ENCODE measurements around the gene RASL11A.
"Not testable (repeated sequence)": the region's sequence is repeated elsewhere in the genome, so short reads cannot be mapped to it uniquely, and the experiment has no call there.

The RASL11A gene, protein sequence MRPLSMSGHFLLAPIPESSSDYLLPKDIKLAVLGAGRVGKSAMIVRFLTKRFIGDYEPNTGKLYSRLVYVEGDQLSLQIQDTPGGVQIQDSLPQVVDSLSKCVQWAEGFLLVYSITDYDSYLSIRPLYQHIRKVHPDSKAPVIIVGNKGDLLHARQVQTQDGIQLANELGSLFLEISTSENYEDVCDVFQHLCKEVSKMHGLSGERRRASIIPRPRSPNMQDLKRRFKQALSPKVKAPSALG

DNA sequence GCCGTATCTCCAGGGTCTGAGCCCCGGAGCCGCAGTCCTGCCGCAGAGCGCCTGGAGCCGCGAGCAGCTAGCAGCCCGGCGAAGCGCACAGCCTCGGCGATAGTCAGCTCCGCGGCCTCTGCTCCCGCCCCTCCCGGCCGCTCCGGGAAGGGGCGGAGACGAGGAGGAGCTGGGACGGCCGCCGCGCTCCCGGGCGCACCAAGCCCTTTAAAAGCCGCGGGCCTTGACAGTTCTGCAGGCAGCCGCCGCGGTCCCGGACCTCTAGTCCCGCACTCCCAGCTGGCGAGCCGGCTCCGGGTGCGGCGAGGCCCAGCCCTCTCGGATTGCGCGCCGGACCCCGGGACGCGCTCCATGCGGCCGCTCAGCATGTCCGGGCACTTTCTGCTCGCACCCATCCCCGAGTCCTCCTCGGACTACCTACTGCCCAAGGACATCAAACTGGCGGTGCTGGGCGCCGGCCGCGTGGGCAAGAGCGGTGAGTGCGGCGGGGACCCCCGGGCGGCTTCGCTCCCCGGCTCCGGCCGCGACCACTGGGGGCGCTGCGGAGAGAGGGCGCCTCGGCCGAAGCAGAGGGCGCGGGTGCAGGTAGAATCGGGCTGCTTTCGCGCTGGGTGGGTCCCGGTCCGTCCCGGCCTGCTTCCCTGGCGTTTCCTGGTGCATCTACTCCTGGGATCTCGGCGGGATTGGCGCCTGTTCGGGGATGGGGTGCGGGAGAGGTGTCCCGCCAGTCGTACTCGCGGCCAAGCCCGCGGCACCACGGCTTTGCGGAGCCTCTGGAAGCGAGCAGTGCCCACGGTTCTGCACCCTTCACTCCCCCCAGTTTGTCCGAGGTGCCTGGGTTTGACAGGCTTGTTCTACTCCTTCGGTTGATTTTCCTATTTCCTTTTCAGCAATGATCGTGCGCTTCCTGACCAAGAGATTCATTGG, at the start of gene RASL11A:
Gene RASL11A, plus strand, starts transcription at position 237 of the 927 bp plus-strand sequence. Its CDS starts 115 bp downstream, at position 352.
- peak; percentile 87 for DNase-seq (ENCODE audit: low spot score)

DNA sequence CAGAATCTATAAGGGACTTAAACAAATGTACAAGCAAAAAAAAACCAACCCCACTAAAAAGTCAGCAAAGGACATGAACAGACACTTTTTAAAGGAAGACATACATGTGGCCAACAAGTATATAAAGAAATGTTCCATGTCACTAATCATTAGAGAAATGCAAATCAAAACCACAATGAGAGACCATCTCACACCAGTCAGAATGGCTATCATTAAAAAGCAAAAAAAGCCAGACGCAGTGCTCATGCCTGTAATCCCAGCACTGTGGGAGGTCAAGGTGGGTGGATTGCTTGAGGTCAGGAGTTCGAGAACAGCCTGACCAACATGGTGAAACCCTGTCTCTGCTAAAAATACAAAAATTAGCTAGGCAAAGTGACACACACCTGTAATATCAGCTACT, 48.5 kb upstream of the RASL11A start:
- DNase-seq (ENCODE audit: low spot score) = not testable (repeated sequence)

DNA sequence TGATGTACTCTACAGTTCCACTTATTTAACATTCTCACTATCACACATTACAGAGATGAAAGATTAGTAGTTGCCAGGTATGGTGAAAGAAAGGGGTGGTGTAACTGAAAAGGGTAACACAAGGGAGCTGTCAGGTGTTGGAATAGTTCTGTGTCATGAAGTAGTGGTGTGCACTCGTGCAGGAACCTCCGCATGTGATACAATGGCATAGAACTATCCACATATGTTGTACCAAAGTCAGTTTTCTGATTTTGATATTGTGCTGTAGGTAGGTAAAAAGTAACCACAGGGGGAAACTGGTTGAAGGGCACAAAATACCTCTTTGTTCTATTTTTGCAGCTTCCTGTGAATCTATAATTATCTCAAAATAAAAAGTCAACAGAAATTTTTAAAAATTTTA, 43.6 kb upstream of the RASL11A start:
- no peak for DNase-seq (ENCODE audit: low spot score)

DNA sequence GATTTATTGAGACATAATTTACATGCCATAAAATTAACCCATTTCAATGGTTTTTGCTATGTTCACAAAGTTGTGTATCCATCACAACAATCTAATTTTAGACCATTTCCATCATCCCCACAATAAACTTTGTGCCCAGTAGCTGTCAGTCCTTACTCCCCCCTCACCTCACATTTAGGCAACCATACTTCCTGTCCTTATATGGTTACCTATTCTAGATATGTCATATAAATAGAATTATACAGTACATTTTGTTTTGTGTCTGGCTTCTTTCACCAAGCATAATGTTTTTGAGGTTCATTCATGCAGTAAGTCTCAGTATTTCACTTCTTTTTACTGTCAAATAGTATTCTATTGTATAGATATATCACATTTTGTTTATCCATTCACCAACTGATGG, 42.5 kb upstream of the RASL11A start:
- DNase-seq (ENCODE audit: low spot score) = no peak

DNA sequence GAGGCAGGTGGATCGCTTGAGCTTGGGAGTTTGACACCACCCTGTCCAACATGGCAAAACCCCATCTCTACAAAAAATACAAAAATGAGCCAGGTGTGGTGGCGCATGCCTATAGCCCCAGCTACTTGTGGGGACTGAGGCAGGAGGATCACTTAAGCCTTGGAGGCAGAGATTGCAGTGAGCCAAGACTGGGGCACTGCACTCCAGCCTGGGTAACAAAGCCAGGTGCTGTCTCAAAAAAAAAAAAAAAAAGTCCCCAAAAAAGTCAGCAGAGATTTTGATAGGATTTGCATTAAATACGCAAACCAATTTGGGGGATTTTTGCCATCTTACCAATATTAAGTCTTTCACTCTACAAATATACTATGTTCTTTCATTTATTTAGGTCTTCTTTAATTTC, 41.0 kb upstream of the RASL11A start:
- no peak for DNase-seq (ENCODE audit: low spot score)

DNA sequence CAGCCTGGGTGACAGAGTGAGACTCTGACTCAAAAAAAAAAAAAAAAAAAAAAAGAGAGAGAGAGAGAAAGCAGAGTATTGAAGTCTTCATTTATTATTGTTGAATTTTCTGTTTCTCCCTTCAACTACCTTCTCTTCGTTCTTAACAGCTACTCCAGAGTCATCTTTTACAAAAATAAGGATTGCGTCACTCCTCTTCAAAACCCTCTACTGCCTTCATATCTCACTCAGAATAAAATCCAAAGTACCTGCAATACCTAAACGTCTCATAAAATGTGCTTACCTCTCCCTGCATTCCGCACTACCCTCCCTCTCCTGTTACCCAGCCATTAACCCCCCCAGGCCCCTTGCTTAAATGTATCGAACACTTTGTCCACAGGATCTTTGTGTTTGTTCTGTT, 36.7 kb upstream of the RASL11A start:
- no peak for DNase-seq (ENCODE audit: low spot score)

DNA sequence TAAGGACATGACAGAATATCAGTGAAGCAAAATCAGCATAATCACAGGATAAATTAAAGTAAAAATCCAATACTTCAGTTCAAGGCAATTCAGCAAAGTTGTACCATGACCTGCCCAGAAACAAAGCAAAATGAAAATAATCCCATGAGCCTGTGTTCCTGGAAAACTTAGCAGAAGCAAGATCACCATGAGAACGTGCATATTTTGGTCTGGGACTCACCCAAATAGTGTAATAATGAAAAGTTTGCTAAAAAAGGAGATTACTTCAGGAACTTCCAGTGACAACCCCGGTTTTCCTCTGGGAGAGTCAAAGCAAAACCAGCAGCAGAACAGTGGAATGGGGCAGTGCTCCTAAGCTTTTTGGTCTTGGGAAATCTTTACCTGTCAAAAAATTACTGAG, 34.2 kb upstream of the RASL11A start:
- no peak for DNase-seq (ENCODE audit: low spot score)

DNA sequence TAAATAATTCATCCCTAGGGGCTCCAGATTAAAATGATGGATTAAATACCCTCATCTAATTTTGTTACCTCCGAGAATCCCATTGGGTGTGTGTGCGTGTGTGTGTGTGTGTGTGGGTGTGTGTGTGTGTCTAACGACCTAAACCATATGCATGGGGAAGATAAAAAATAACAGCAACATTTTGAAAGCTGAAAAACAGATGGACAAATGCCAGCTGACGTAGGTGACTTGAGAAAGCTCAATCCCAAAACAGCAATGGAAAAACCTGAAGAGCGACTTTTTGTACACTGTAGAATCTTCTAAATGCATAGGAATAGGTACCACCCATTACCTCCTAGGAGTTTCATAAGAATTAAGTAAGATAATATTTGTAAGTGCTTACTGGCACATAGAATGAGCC, 27.9 kb upstream of the RASL11A start:
- no peak for DNase-seq (ENCODE audit: low spot score)

DNA sequence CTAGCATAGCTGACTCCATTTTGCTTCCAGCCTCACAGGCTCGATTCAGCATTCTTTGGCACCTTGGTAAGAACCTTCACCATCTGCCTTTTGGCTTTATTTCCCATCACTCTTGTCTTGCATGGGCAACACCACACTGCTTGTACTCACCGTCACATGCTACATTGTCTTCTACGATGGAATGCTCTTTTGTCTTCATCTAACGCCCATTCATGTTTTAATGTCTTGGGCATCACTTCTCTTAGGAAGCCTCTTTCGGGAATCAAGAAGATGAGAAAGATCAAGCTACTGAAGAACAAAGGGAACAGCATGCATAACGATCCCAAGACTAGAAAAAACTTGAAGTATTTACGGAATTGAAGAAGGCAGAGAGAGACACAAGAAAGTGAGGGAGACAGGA, 25.0 kb upstream of the RASL11A start:
- no peak for DNase-seq (ENCODE audit: low spot score)

DNA sequence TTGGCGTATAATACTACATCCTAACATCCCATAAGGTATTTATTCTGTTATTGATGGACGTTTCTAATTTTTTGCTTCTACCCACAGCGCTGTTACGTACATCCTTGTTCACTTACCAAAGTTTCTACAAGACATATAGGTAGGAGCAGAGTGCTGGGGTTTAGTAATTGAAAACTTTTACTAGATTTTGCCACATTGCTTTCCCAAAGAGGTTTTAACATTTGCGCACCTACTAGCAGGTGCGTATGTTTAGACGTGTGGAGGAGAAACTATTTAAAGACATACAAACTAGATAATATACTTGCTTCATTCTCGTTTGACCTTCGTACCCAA, 19.8 kb upstream of the RASL11A start:
- no peak for DNase-seq (ENCODE audit: low spot score)

DNA sequence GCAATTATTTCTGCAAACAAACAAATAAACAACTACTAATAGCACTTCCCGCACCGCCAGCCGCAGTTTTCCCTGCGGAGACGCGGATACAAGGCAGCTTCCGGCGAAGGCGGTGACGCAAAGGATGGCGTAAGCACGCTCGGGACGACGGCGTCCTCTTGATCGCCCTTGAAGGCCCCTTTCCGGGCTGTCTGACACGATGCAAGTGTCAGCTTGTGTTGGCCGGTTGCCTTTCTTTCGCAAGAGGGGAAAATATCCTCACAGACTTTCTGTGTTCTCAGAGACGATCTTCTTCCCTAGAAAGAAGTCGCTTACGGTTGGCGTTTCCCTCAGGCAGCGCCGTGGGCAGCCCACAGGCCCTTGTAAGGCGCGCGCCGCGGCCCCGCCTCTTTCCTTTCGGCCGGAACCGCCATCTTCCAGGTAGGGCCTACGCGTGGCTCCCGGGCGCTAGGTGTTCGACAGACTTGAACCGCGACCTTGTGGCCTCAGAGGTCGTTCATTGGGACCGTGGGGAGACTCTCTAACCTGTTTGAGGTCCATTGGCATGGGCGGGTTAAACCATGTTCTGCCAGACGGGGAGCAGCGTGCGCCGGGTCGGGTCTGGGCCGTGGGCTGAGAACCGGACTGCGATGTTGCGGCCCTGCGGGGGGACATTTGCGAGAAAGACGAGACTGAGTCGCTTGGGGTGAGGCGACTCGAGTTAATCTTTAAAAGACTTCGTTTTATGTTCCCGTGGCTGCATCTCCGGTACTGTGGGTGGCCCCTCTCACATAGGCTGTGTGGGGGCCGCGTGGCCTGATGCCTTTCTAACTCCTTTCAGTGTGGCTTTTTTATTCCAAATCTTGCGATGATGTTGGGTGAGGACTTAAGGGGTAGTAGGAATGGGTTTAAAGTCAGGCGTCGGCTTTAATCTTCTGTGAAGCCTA, 19.2 kb upstream of the RASL11A start, which contains the start of gene RPL21:
Gene RPL21, plus strand, starts transcription at position 393 of the 926 bp plus-strand sequence. CDS start 2,219 bp downstream, outside the sequence.
- peak; percentile 96 for DNase-seq (ENCODE audit: low spot score)

DNA sequence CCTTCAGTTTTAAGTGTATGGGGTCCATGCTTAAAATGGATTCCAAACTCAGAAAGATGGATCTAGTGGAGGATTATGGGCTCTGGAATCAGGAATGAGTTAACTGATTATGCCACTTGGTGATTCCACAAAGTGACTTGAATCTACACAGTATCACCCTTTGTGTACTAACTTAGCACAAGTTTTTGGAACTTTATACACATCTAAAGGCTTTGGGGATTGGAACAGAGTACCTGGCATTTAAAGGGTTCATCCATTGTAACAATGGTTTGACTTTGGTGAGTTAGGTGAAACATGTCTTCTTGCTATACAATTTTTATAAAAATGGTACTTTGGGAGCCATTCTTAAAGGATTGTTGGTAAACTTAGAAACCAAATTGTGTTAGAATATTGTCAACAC, 18.2 kb upstream of the RASL11A start:
- DNase-seq (ENCODE audit: low spot score) = no peak

DNA sequence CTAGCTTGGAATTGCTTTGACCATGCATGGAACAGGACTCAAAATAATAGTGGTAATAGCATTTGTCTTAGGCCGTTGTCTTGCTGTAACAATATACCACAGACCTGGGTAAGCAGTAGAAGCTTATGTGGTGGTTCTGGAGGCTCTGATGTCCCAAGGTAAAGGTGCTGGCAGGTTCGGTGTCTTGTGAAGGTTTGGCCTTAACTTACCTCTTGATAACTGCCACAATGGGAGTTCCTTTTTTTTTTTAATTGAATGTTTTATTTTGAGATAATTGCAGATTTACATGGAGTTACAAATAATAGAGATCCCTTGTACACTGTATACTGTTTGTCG, 13.4 kb upstream of the RASL11A start:
- DNase-seq (ENCODE audit: low spot score) = no peak

DNA sequence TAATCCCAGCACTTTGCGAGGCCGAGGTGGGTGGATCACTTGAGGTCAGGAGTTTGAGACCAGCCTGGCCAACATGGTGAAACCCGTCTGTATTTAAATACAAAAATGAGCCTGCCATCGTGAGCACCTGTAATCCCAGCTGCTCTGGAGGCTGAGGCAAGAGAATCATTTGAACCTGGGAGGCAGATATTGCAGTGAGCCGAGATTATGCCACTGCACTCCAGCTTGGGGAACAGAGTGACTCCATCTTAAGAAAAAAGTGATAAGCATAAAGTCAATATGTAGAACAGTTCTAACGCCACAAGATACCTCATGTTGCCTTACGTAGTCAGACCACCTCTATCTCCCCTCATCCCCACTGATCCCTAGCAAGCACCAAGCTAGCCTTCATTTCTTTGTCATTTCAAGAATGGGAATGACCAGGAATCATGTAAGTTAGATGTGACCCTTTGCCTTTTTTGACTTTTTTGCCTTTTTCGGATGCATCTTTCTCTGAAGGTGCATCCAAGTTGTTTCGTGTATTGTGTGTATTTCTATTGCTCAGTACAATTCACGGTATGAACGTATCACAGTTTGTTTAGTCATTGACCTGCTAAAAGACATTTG, 12.9 kb upstream of the RASL11A start:
- DNase-seq (ENCODE audit: low spot score) = no peak

DNA sequence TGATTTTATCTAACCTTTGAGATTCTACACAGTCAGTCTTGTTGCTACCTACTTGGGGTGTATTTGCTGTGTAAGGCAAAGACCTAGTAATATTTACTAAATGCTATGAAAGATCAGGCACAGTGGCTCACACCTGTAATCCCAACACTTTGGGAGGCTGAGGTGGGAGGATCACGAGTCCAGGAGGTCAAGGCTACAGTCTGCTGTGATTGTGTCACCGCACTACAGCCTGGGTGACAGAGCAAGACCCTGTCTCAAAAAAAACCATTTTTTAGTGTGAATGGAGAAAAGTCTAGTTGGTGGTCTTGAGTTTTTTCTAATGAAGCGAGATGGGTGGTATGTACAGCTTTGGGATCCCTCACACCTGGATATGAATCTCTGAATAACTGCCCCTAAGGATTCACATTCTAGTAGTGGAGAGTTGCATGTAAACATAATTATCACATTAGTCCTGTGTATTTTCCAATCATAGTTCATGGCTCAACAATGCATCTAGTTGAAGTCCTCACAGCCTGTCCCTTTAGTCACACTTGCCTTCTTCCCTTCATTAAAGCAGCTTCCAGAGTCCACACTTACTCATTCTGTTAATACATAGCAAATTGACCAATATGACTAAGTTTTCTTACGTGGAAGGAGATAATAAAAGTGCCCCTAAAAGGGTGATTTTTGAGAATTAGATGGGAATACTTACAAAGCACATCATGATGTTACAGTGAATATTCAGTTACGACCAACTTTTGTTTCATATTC, 11.8 kb upstream of the RASL11A start:
- DNase-seq (ENCODE audit: low spot score) = no peak

DNA sequence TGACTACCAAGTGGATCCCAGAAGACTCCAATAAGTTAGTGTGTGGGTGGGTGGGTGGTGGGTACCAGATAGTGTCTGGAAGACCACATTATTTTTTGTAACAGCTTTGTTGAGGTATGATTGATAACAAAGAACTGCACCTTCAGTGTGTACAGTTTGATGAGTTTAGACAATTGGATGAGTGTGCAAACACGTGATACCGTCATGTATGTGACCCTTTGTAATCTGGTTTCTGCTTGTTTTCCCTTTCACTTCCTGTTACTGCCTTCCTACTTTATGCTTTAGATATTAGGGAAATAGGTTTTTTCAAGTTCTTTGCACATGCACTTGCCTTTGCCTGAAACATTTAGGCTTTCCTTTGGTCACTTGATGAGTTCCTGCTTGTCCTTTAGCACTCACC, 10.8 kb upstream of the RASL11A start:
- DNase-seq (ENCODE audit: low spot score) = no peak

DNA sequence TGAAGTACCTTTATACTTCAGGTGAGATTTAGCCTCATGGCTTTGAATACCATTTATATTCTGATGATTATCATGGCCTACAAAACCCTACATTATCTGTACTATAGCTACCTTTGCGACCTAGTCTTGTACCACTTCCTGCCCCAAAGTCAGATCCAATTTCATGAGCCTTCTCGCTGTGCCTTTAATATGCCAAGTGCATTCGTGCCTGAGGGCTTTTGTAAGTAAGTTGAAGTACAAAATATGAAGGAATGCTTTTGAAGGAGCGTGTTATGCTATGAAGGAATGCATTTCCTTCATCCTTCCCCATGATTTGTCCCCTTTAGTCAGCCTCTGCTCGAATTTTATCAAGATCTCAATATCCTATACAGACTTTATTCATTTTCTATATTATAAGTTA, 9.2 kb upstream of the RASL11A start:
- DNase-seq (ENCODE audit: low spot score) = no peak

DNA sequence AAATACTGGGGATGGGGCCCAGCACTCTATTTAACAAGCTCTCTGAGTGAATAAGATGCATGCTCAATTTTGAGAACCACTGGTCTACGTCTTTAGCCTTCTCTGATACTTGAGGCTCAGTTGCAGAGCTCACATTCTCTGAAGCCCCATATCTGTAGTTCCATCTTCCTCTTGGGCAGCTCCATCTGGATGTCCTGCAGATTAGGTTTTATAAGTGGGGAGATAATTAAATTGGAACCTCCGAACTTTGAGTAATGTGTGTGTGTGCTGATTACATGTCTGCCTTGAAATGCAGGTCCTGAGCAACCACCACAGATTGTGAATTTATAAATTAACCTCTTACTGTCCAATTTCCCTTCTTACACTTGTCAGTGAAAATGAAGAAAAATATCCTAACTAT, 7.2 kb upstream of the RASL11A start:
- DNase-seq (ENCODE audit: low spot score) = no peak

DNA sequence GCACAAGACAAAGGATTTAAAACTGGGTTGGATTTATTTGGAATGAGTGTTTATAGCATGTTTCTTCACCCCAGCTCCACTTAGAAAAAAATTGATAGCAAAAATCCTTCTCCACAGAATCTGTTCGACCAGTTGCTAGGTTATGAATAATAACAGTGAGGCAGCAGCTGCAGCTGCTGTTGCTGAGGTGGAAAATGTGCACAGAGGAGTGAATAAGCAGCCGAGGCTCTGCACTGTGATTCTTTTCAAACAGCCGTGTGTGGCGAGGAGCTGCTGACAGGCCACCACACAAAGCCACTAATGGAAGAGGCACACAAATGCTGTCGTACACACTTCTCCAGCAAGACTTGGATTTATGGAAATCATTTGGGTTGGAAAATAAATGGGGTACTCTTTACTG, 6.4 kb upstream of the RASL11A start:
- DNase-seq (ENCODE audit: low spot score) = peak; percentile 73

DNA sequence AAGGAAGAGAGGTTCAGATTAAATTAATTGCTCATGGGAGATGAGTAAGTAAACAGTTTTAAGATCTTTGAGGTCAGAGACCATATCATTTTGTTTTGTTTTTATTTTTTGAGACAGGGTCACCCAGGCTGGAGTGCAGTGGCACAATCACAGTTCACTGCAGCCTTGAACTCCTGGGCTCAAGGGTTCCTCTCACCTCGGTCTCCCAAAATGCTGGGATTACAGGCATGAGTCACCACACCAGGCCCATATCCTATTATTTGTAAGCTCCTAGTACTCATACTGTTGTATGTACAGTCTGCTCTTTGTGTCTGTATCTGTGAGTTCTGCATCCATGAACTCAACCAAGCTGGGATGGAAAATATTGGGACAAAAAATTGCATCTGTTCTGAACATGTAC, 6.0 kb upstream of the RASL11A start:
- no peak for DNase-seq (ENCODE audit: low spot score)

DNA sequence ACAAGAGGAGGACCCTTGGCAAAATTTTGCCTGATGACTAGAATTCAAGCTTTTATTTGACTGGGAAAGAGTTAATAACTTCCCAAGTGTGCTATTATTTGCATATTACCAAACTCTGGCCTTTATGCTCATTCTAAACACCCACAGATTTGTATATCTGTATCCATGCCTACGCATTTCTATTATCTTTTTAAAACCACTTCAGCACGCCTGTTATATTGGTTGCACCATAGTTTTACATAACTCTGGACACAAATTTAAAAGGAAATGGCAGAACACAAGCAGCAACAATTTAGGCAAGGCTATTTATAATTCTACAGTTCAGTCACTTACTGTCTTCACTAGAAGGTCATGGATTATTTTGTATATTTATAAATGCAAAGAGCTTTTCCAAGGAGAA, 3.7 kb upstream of the RASL11A start:
- DNase-seq (ENCODE audit: low spot score) = no peak
